Neuronal stem cell (in vitro differentiated cells): ENCODE results near the gene IL11RA.
A peak's percentile ranks its signal among the peaks of the same experiment; 100 is the strongest.

Source experiments
- DNase-seq: peaks from one replicate; pipeline ENCODE4 v3.0.0-alpha.2; 2013; ENCODE audit warnings: low spot score
- H2AFZ ChIP-seq: one replicate; pipeline ENCODE4 v1.6.1; 2013; ENCODE audit warnings: mild to moderate bottlenecking, low read length, inconsistent platforms
- H2AK5ac ChIP-seq: 2 replicates; pipeline ENCODE4 v1.6.1; 2013; ENCODE audit warnings: low read depth, mild to moderate bottlenecking, inconsistent platforms, low read length, moderate library complexity, mixed read lengths
- H2BK120ac ChIP-seq: 2 replicates; pipeline ENCODE4 v1.6.1; 2013; ENCODE audit warnings: low read depth, mild to moderate bottlenecking, inconsistent platforms, low read length, moderate library complexity, mixed read lengths
- H2BK12ac ChIP-seq: one replicate; pipeline ENCODE4 v1.6.1; 2013; ENCODE audit warnings: low read length, inconsistent platforms
- H2BK15ac ChIP-seq: 2 replicates; pipeline ENCODE4 v1.6.1; 2013; ENCODE audit warnings: mild to moderate bottlenecking, low read length, inconsistent platforms, mixed read lengths
- H2BK5ac ChIP-seq: one replicate; pipeline ENCODE4 v1.6.1; 2013; ENCODE audit warnings: inconsistent platforms, mild to moderate bottlenecking, low read length, moderate library complexity
- H3K14ac ChIP-seq: one replicate; pipeline ENCODE4 v1.6.1; 2013; ENCODE audit warnings: low read length, inconsistent platforms
- H3K18ac ChIP-seq: 2 replicates; pipeline ENCODE4 v1.6.1; 2013; ENCODE audit warnings: low read length, inconsistent platforms
- H3K23ac ChIP-seq: 2 replicates; pipeline ENCODE4 v1.6.1; 2013; ENCODE audit warnings: low read depth, mild to moderate bottlenecking, mixed read lengths, low read length, inconsistent platforms; ENCODE audit not compliant: poor library complexity
- H3K27ac ChIP-seq: replicated peaks from 3 replicates; pipeline ENCODE4 v1.5.1; 2013; ENCODE audit warnings: low read length, inconsistent platforms
- H3K27me3 ChIP-seq, 3 experiments: 2 replicates each; pipeline ENCODE4 v1.6.1; 2013; ENCODE audit warnings: low read length in 3 of 3, mild to moderate bottlenecking in 2 of 3, inconsistent platforms in 1 of 3, low read depth in 1 of 3, mixed read lengths in 1 of 3, moderate library complexity in 1 of 3; ENCODE audit not compliant: control insufficient read depth in 3 of 3, insufficient read depth in 3 of 3
- H3K36me3 ChIP-seq, 2 donors: replicated peaks in 1 of 2; 2 replicates each; pipeline ENCODE4 v1.6.1; 2013; ENCODE audit warnings: low read length in 2 of 2; ENCODE audit not compliant: control insufficient read depth in 2 of 2, insufficient read depth in 2 of 2
- H3K4ac ChIP-seq: 2 replicates; pipeline ENCODE4 v1.6.1; 2013; ENCODE audit warnings: inconsistent platforms, mild to moderate bottlenecking, low read length, moderate library complexity
- H3K4me1 ChIP-seq, 2 donors: 1 replicate in 1 of 2; 2 replicates in 1 of 2; pipeline ENCODE4 v1.6.1; 2013; ENCODE audit warnings: low read length in 2 of 2, low read depth in 1 of 2; ENCODE audit not compliant: control insufficient read depth in 2 of 2, insufficient read depth in 1 of 2
- H3K4me2 ChIP-seq: one replicate; pipeline ENCODE4 v1.6.1; 2013; ENCODE audit warnings: mild to moderate bottlenecking, low read length, inconsistent platforms; ENCODE audit not compliant: insufficient read depth, poor library complexity, severe bottlenecking
- H3K4me3 ChIP-seq, 2 donors: 2 replicates each; pipeline ENCODE4 v1.5.1; 2013; ENCODE audit warnings: low read length in 2 of 2, mild to moderate bottlenecking in 2 of 2, inconsistent platforms in 1 of 2, moderate library complexity in 1 of 2
- H3K79me1 ChIP-seq: one replicate; pipeline ENCODE4 v1.6.1; 2013; ENCODE audit warnings: low read depth, mild to moderate bottlenecking, inconsistent platforms, low read length, moderate library complexity
- H3K9ac ChIP-seq: one replicate; pipeline ENCODE4 v1.6.1; 2013; ENCODE audit warnings: mild to moderate bottlenecking, low read depth, low read length, inconsistent platforms; ENCODE audit not compliant: poor library complexity
- H3K9me3 ChIP-seq, 2 donors: replicated peaks in 1 of 2; 2 replicates each; pipeline versions ENCODE3 to v1.6.1; 2013; ENCODE audit warnings: low read length in 2 of 2, mild to moderate bottlenecking in 2 of 2, inconsistent platforms in 1 of 2, low read depth in 1 of 2, mixed read lengths in 1 of 2, moderate library complexity in 1 of 2; ENCODE audit not compliant: control insufficient read depth in 2 of 2, insufficient read depth in 1 of 2
- H4K8ac ChIP-seq: one replicate; pipeline ENCODE4 v1.6.1; 2013; ENCODE audit warnings: low read depth, mild to moderate bottlenecking, inconsistent platforms, low read length, moderate library complexity
- H4K91ac ChIP-seq: one replicate; pipeline ENCODE4 v1.6.1; 2013; ENCODE audit warnings: low read length, low read depth, mild to moderate bottlenecking, inconsistent platforms; ENCODE audit not compliant: poor library complexity
- WGBS, 2 donors: extraction: QIAGEN DNeasy Blood & Tissue Kit; methylation state at CpG; one replicate each; pipeline ENCODE4 v1.1.7; 2013; ENCODE audit warnings: missing lambda C conversion rate in 2 of 2, mixed read lengths in 1 of 2; ENCODE audit not compliant: insufficient read length in 2 of 2, insufficient replicate concordance in 1 of 2; ENCODE audit errors: extremely low coverage in 2 of 2; 5-methylcytosine and 5-hydroxymethylcytosine counted together

IL11RA gene

GRCh38 chr9:34654323-34655051 is 2.5 kb downstream of the IL11RA start:
- Histone ChIP-seq H4K91ac (no peak overlapping the region), H2BK120ac (peak overlapping the region; percentile 32), H4K8ac (no peak overlapping the region), H2BK5ac (peak overlapping the region; percentile 49), H2AK5ac (peak overlapping the region; percentile 77), H3K9me3 (no peaks in the 10 kb centered on the region), H3K79me1 (peaks cover 1% of the 10 kb centered on the region), H3K9ac (no peak overlapping the region), H2BK15ac (peak overlapping the region; percentile 80), H3K27ac (peak overlapping the region; percentile 19), H3K4me2 (no peak overlapping the region), H3K14ac (no peak overlapping the region), H3K4me3 (no peak overlapping the region), H3K18ac (peak overlapping the region; percentile 33), H2BK12ac (no peak overlapping the region), H3K23ac (no peak overlapping the region), H3K4me1 (peaks cover 30 to 31% of the 10 kb centered on the region in 2 donors), H3K27me3 (no peaks in the 10 kb centered on the region), H3K4ac (no peak overlapping the region), H2AFZ (no peak overlapping the region), H3K36me3 (peaks cover 4 to 8% of the 10 kb centered on the region in 2 donors)
- no CpG with 5 or more reads among the region's 11 CpGs for WGBS, 2 donors
- DNase-seq: no peak

DNA sequence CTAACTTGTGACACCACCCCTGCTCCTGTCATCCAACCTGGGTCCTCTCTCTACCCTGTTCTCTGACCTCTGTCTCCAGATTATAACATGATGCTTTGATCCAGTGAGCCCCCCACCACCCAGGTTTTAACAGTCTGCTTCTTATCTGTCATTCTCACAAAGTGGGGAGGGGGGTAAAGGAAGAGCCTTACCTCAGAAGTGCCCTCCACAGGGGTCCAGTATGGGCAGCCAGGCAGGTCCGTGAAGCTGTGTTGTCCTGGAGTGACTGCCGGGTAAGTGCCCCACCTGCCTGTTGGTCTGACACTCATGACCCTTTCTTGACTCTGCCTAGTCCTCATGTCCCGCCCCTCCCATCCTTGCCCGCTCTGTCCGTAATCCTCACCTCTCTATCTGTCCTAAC is 3.4 kb downstream of the IL11RA start:
- no peak overlapping the region for H3K23ac ChIP-seq
- no peak overlapping the region for H4K91ac ChIP-seq
- peaks cover 30 to 31% of the 10 kb centered on the region in 2 donors for H3K4me1 ChIP-seq
- peaks cover 1% of the 10 kb centered on the region for H3K79me1 ChIP-seq
- peak overlapping the region; percentile 12 for H2BK5ac ChIP-seq
- H3K36me3 ChIP-seq: peaks cover 0 to under 1% of the 10 kb centered on the region in 2 donors
- no peak overlapping the region for H3K9ac ChIP-seq
- H3K4me2 ChIP-seq: no peak overlapping the region
- no peak overlapping the region for H2BK15ac ChIP-seq
- H3K4me3 ChIP-seq: no peak overlapping the region
- no peak overlapping the region for H3K4ac ChIP-seq
- no peak overlapping the region for H2AFZ ChIP-seq
- no peaks in the 10 kb centered on the region for H3K9me3 ChIP-seq
- H2AK5ac ChIP-seq: no peak overlapping the region
- H3K27ac ChIP-seq: no peak overlapping the region
- no peak overlapping the region for H4K8ac ChIP-seq
- no peak overlapping the region for H2BK12ac ChIP-seq
- no peak overlapping the region for H3K14ac ChIP-seq
- H3K18ac ChIP-seq: no peak overlapping the region
- no CpG with 5 or more reads among the region's 5 CpGs for WGBS, 2 donors
- H3K27me3 ChIP-seq: no peaks in the 10 kb centered on the region
- DNase-seq: no peak
- no peak overlapping the region for H2BK120ac ChIP-seq

- H3K27me3 ChIP-seq: no peaks in the 10 kb centered on the region
- H2BK15ac ChIP-seq: no peak overlapping the region
- H2BK12ac ChIP-seq: no peak overlapping the region
- WGBS, 2 donors: no CpG with 5 or more reads among the region's 5 CpGs
- H3K9me3 ChIP-seq: no peaks in the 10 kb centered on the region
- H3K4ac ChIP-seq: no peak overlapping the region
- no peaks in the 10 kb centered on the region for H3K36me3 ChIP-seq
- peak overlapping the region; percentile 15 for H2AK5ac ChIP-seq
- no peak overlapping the region for H4K91ac ChIP-seq
- no peak overlapping the region for H2BK120ac ChIP-seq
- no peak overlapping the region for H2AFZ ChIP-seq
- H3K79me1 ChIP-seq: peaks cover 1% of the 10 kb centered on the region
- H3K27ac ChIP-seq: no peak overlapping the region
- H3K9ac ChIP-seq: no peak overlapping the region
- no peak for DNase-seq
- H3K4me2 ChIP-seq: no peak overlapping the region
- H3K23ac ChIP-seq: peak overlapping the region; percentile 25
- H4K8ac ChIP-seq: no peak overlapping the region
- no peak overlapping the region for H2BK5ac ChIP-seq
- H3K4me3 ChIP-seq: no peak overlapping the region
- no peak overlapping the region for H3K18ac ChIP-seq
- peaks cover 20 to 22% of the 10 kb centered on the region in 2 donors for H3K4me1 ChIP-seq
- no peak overlapping the region for H3K14ac ChIP-seq
Observed at GRCh38 chr9:34656992-34657391, 5.0 kb downstream of the IL11RA start.

DNA sequence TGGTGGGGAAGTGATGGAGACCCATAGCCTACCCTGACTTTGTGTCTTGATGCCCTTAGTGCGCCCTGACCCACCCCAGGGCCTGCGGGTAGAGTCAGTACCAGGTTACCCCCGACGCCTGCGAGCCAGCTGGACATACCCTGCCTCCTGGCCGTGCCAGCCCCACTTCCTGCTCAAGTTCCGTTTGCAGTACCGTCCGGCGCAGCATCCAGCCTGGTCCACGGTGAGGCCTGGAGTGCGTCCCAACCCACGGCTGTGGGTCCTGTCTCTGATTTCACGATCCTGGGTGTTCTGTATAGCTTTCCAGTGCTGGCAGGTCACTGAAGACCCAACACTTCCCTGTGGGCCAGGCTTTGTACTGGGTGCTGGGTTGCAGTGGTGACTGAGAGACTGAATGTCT is 6.5 kb downstream of the IL11RA start:
- no peak overlapping the region for H2AFZ ChIP-seq
- no peak overlapping the region for H3K27ac ChIP-seq
- WGBS, 2 donors: no CpG with 5 or more reads among the region's 14 CpGs
- no peaks in the 10 kb centered on the region for H3K79me1 ChIP-seq
- no peak overlapping the region for H3K14ac ChIP-seq
- no peaks in the 10 kb centered on the region for H3K36me3 ChIP-seq
- no peak overlapping the region for H2BK5ac ChIP-seq
- H3K9me3 ChIP-seq: no peaks in the 10 kb centered on the region
- no peak overlapping the region for H2BK15ac ChIP-seq
- no peak overlapping the region for H2BK12ac ChIP-seq
- no peaks in the 10 kb centered on the region for H3K27me3 ChIP-seq
- no peak overlapping the region for H4K8ac ChIP-seq
- no peak overlapping the region for H3K4me3 ChIP-seq
- H3K9ac ChIP-seq: no peak overlapping the region
- no peak overlapping the region for H3K4me2 ChIP-seq
- H3K4ac ChIP-seq: no peak overlapping the region
- no peak overlapping the region for H2BK120ac ChIP-seq
- DNase-seq: no peak
- no peak overlapping the region for H2AK5ac ChIP-seq
- H3K23ac ChIP-seq: no peak overlapping the region
- peaks cover 6 to 8% of the 10 kb centered on the region in 2 donors for H3K4me1 ChIP-seq
- no peak overlapping the region for H4K91ac ChIP-seq
- H3K18ac ChIP-seq: no peak overlapping the region
